Measurements from ENCODE around the gene ANXA2R. TPM values are rescaled to one million over a fixed set of nuclear protein-coding genes. Genes with fewer than 3 reads are reported as not detected.
A peak's percentile ranks its signal among the peaks of the same experiment; 100 is the strongest.
"Not testable (repeated sequence)": the region's sequence is repeated elsewhere in the genome, so short reads cannot be mapped to it uniquely, and the experiment has no call there.

Gene ANXA2R
- total RNA-seq, 2 donors from 2014 or later = 1.1 to 1.3 TPM

- intact Hi-C loops (cut with DNase I) = no loop called here
- TF ChIP-seq, protein P1, sequence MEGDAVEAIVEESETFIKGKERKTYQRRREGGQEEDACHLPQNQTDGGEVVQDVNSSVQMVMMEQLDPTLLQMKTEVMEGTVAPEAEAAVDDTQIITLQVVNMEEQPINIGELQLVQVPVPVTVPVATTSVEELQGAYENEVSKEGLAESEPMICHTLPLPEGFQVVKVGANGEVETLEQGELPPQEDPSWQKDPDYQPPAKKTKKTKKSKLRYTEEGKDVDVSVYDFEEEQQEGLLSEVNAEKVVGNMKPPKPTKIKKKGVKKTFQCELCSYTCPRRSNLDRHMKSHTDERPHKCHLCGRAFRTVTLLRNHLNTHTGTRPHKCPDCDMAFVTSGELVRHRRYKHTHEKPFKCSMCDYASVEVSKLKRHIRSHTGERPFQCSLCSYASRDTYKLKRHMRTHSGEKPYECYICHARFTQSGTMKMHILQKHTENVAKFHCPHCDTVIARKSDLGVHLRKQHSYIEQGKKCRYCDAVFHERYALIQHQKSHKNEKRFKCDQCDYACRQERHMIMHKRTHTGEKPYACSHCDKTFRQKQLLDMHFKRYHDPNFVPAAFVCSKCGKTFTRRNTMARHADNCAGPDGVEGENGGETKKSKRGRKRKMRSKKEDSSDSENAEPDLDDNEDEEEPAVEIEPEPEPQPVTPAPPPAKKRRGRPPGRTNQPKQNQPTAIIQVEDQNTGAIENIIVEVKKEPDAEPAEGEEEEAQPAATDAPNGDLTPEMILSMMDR (IDR thresholded peaks at IDR 0.05) = no peak
- Histone ChIP-seq H3K9ac (ENCODE audit: low read depth in 2 of 2, low read length in 2 of 2) (no peak overlapping the region), H3K4me3 (no peak overlapping the region), H3K36me3 (no peaks in the 10 kb centered on the region), H3K27ac (no peak overlapping the region), H3K4me1 (no peaks in the 10 kb centered on the region), H3K9me3 (no peaks in the 10 kb centered on the region), H3K27me3 (no peaks in the 10 kb centered on the region)
- DNase-seq = no peak
Observed at GRCh38 chr5:43075319-43076293, 35.5 kb upstream of the ANXA2R start.

GRCh38 chr5:43074987-43075318 is 34.8 kb upstream of the ANXA2R start:
- Histone ChIP-seq H3K36me3 (no peaks in the 10 kb centered on the region), H3K27me3 (no peaks in the 10 kb centered on the region), H3K9ac (ENCODE audit: low read depth in 2 of 2, low read length in 2 of 2) (no peak overlapping the region), H3K4me3 (no peak overlapping the region), H3K27ac (no peak overlapping the region), H3K4me1 (no peaks in the 10 kb centered on the region), H3K9me3 (no peaks in the 10 kb centered on the region)
- TF ChIP-seq, protein P1 (IDR thresholded peaks at IDR 0.05) = no peak
- DNase-seq = no peak
- intact Hi-C loops (cut with DNase I) = loop anchor here (5.0 kb wide), 1 partner anchor 32 kb away; no protein-coding TSS in a partner anchor

GRCh38 chr5:43073597-43074546 is 33.8 kb upstream of the ANXA2R start:
- peak; percentile 68 for DNase-seq
- intact Hi-C loops (cut with DNase I) = loop anchor here (5.0 kb wide), 1 partner anchor 33 kb away; no protein-coding TSS in a partner anchor
- Histone ChIP-seq H3K27ac (no peak overlapping the region), H3K9ac (ENCODE audit: low read depth in 2 of 2, low read length in 2 of 2) (no peak overlapping the region), H3K9me3 (no peaks in the 10 kb centered on the region), H3K4me3 (no peak overlapping the region), H3K27me3 (no peaks in the 10 kb centered on the region), H3K36me3 (no peaks in the 10 kb centered on the region), H3K4me1 (peaks cover 6% of the 10 kb centered on the region)
- TF ChIP-seq, protein P1 (IDR thresholded peaks at IDR 0.05) = peak; percentile 55

- H3K4me3 ChIP-seq; H3K9me3 ChIP-seq; intact Hi-C loops (cut with DNase I); H3K27ac ChIP-seq; H3K36me3 ChIP-seq; DNase-seq; H3K27me3 ChIP-seq; H3K9ac ChIP-seq (ENCODE audit: low read depth in 2 of 2, low read length in 2 of 2): not testable (repeated sequence)
- H3K4me1 ChIP-seq = peaks cover 14% of the 10 kb centered on the region
Observed at GRCh38 chr5:43069401-43069720, 29.2 kb upstream of the ANXA2R start.

DNA sequence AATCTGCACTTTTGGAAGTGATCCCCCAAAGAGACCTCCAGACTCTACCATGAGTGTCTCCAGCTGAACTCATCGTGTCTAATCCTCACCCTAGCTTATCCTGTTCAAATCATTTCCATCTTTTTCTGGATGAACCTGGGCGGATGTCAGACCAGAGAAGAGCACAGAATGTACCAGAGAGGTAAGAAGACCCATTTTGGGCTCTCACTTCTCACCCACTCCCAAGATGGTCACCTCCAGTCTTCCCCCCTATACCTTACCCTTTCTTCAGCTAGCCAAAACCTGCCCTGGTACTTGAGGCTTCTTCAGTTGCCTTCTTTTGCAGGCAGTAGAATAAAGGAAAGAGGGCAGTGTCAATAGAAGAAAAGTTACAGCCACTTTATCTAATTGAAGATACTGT is 27.9 kb upstream of the ANXA2R start:
- Histone ChIP-seq H3K27ac (no peak overlapping the region), H3K4me3 (peak overlapping the region; percentile 71), H3K9ac (ENCODE audit: low read depth in 2 of 2, low read length in 2 of 2) (peak overlapping the region in 1 of 2 donors; percentile 98), H3K9me3 (no peaks in the 10 kb centered on the region), H3K27me3 (no peaks in the 10 kb centered on the region), H3K4me1 (peaks cover 14% of the 10 kb centered on the region), H3K36me3 (no peaks in the 10 kb centered on the region)
- intact Hi-C loops (cut with DNase I) = no loop called here
- DNase-seq = no peak
- TF ChIP-seq, protein P1 (IDR thresholded peaks at IDR 0.05) = no peak

All from colonic mucosa (tissue), 4 donors.